Lower lobe of right lung (tissue), 2 donors: ENCODE measurements around the gene AUTS2. TPM values are rescaled to one million over a fixed set of nuclear protein-coding genes. Genes with fewer than 3 reads are reported as not detected.

ENCODE experiments used
- ATAC-seq, 2 donors: fragments of 200-7000 bp; cut with Tn5 transposase; one replicate each; pipeline ENCODE4 v1.9.1; 2020 to 2022; ENCODE audit warnings: mild to moderate bottlenecking in 2 of 2, moderate library complexity in 2 of 2
- DNase-seq: peaks from one replicate; pipeline ENCODE4 v3.0.0-alpha.2; 2020
- H3K27ac ChIP-seq: fragments of 200-600 bp; one replicate; pipeline ENCODE4 v1.8.0; 2022
- H3K27me3 ChIP-seq: fragments of 200-600 bp; one replicate; pipeline ENCODE4 v1.8.0; 2022; ENCODE audit warnings: low read depth
- H3K36me3 ChIP-seq: fragments of 200-600 bp; one replicate; pipeline ENCODE4 v1.8.0; 2022; ENCODE audit warnings: mild to moderate bottlenecking
- H3K4me1 ChIP-seq: fragments of 200-600 bp; one replicate; pipeline ENCODE4 v1.8.0; 2022
- H3K4me3 ChIP-seq: fragments of 200-600 bp; one replicate; pipeline ENCODE4 v1.8.0; 2022; ENCODE audit warnings: mild to moderate bottlenecking
- H3K9me3 ChIP-seq: fragments of 200-600 bp; one replicate; pipeline ENCODE4 v1.8.0; 2022
- CTCF ChIP-seq: fragments of 200-600 bp; IDR thresholded peaks from one replicate; pipeline ENCODE4 v1.8.0; 2022; ENCODE audit warnings: antibody characterized with exemption, mild to moderate bottlenecking
- intact Hi-C: fragments of 100-400 bp; cut with DNase I; formaldehyde crosslinking; loops from one replicate; pipeline ENCODE4 v1.11.0; 2022
- total RNA-seq: library from RNA; stranded (reverse); fragmentation: NEBNext Ultra II Directional; extraction: Animal tissue kit (Norgen Biotek cat#: 25700); gene quantifications from one replicate; pipeline ENCODE4 v1.2.1, GENCODE V29; 2021
- donor health status: DM: no; HTN: yes; CAD: no; lungs with severe emphysema.

AUTS2 gene
- total RNA-seq, 1 donor from 2014 or later = 45.7 TPM

GRCh38 chr7:69880840-69881239 is 282.6 kb downstream of the AUTS2 start:
- H3K27me3 ChIP-seq = no peaks in the 10 kb centered on the region
- ATAC-seq (no peak), DNase-seq (no peak)
- H3K9me3 ChIP-seq = no peaks in the 10 kb centered on the region
- H3K36me3 ChIP-seq = no peaks in the 10 kb centered on the region
- intact Hi-C loops = no loop called here
- H3K4me3 ChIP-seq = no peak overlapping the region
- no peak overlapping the region for H3K27ac ChIP-seq
- H3K4me1 ChIP-seq = no peaks in the 10 kb centered on the region
- no peak for TF ChIP-seq CTCF

GRCh38 chr7:69882269-69882668 is 284.0 kb downstream of the AUTS2 start:
- no peak for DNase-seq
- no peaks in the 10 kb centered on the region for H3K36me3 ChIP-seq
- H3K9me3 ChIP-seq = no peaks in the 10 kb centered on the region
- TF ChIP-seq CTCF = no peak
- intact Hi-C loops = no loop called here
- no peak for ATAC-seq
- no peak overlapping the region for H3K27ac ChIP-seq
- no peaks in the 10 kb centered on the region for H3K4me1 ChIP-seq
- no peak overlapping the region for H3K4me3 ChIP-seq
- H3K27me3 ChIP-seq = no peaks in the 10 kb centered on the region

- no peak overlapping the region for H3K4me3 ChIP-seq
- no peaks in the 10 kb centered on the region for H3K4me1 ChIP-seq
- DNase-seq (no peak), ATAC-seq (no peak)
- no peak for TF ChIP-seq CTCF
- H3K27me3 ChIP-seq = no peaks in the 10 kb centered on the region
- H3K27ac ChIP-seq = no peak overlapping the region
- no peaks in the 10 kb centered on the region for H3K9me3 ChIP-seq
- intact Hi-C loops = no loop called here
- no peaks in the 10 kb centered on the region for H3K36me3 ChIP-seq
These were observed 285.2 kb downstream of the AUTS2 start for GRCh38 chr7:69883399-69883891.

- TF ChIP-seq CTCF = no peak
- no peaks in the 10 kb centered on the region for H3K9me3 ChIP-seq
- H3K27ac ChIP-seq = no peak overlapping the region
- no peaks in the 10 kb centered on the region for H3K36me3 ChIP-seq
- DNase-seq = no peak
- intact Hi-C loops = no loop called here
- no peak overlapping the region for H3K4me3 ChIP-seq
- H3K4me1 ChIP-seq = no peaks in the 10 kb centered on the region
- no peak for ATAC-seq
- no peaks in the 10 kb centered on the region for H3K27me3 ChIP-seq
These were observed 287.2 kb downstream of the AUTS2 start for GRCh38 chr7:69885431-69885830.

- DNase-seq = no peak
- Histone ChIP-seq H3K27me3 (no peaks in the 10 kb centered on the region), H3K27ac (no peak overlapping the region), H3K36me3 (no peaks in the 10 kb centered on the region), H3K4me1 (no peaks in the 10 kb centered on the region), H3K9me3 (no peaks in the 10 kb centered on the region), H3K4me3 (no peak overlapping the region)
- ATAC-seq = no peak
- no peak for TF ChIP-seq CTCF
- intact Hi-C loops = no loop called here
These were observed 291.2 kb downstream of the AUTS2 start for GRCh38 chr7:69889338-69889975.
